ENCODE measurements around the gene ACOT13. TPM values are rescaled to one million over a fixed set of nuclear protein-coding genes. Genes with fewer than 3 reads are reported as not detected.
"Not testable (repeated sequence)": the region's sequence is repeated elsewhere in the genome, so short reads cannot be mapped to it uniquely, and the experiment has no call there.

Gene ACOT13
- total RNA-seq, 1 experiment from 2014 or later, result 8.4 TPM

DNA sequence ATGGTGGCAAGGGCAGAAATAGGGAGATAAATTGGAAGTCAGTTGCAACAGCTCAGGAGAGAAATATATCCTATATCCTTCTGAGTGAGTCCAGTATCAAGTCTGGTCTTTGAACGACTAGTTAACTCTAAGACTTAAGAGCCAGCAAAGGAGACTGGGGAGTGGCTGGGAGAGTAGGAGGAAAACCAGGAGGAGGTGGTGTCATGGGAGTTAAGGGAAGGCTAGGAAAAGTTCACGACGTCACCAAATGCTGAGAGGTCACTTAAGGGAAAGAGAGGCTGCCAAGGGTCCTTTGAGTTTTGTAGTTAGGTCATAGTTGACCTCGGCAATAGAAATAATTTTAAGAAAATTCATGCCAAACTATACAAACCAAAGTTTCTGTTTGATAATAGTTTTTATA is 25.1 kb downstream of the ACOT13 start:
- no peak for DNase-seq (ENCODE audit: low read depth)

DNA sequence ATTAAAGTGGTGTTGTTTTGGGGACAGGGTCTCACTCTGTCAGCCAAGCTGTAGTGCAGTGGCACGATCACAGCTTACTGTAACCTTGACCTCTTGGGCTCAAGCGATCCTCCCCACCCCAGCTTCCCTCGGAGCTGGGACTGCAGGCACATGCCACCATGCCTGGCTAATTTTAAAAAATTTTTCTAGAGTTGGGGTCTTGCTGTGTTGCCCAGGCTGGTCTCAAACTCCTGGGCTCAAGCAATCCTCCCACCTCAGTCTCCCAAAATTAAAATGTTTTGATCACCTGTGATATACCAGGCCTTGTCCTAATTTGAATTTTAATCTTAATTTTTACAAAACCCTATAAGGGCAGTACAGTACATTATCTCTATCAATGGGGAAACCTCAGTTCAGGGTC is 25.5 kb downstream of the ACOT13 start:
- no peak for DNase-seq (ENCODE audit: low read depth)

DNA sequence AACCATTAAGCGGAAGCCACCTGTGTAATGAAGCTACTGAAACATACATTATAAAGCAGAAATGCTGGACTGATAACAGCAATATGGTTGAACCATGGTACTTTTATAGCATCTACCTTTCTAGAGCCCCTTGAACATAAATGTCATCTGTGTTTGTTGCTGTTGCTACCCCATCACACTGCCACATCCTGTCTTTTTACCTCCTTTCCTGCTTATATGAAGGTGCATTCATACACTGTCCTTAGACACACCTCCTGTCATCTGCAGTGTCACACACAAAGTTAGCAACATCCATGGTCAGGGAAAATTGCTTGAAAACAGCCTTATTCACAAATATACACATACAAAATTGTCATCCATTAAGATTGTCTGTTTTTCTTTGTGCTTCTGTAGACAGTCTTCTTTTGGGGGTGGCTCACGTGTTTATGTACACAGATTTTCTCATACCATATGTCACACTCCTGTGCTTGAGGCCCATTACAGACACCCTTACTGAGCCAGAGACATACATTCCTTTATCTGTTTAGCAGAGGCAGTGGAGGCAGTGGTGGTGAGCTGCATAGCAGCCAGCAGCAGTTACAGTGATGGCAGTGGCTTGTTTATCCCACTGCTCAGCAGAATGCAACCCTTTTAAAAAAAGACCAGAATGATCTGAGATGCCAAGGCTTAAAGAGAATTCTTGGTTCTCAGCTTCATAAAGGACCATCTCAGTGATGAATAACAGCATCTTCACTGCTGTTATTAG is 26.1 kb downstream of the ACOT13 start:
- no peak for DNase-seq (ENCODE audit: low read depth)

DNA sequence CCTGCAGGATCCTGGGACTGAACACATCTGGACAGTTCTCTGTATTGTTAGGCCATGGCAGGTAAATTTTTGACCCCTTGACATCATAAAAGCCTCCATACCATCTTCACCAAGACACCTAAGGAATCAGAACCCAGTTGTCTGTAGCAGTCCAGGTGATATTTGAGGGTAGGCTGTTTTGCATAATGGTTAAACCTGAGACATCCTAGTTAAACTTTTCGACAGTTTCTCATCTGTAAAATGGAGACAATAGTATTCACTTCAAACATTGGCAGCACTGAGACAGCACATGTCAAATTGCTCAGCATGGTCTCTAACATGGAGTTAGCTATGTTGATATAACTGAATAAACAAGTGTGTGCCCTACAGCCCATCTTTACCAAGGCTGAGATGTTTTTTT is 27.3 kb downstream of the ACOT13 start:
- DNase-seq (ENCODE audit: low read depth), result no peak

DNA sequence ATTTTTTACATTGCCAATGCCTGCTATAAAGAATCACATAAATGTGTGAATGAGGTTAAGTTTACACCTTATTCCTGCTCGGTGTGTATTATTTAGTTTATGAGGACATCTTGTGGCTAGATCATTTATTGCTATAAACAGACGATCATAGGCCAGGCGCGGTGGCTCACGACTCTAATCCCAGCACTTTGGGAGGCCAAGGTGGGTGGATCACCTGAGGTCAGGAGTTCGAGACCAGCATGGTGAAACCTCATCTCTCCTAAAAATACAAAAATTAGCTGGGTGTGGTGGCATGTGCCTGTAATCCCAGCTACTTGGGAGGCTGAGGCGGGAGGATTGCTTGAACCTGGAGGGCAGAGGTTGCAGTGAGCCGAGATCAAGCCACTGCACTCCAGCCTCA is 28.8 kb downstream of the ACOT13 start:
- DNase-seq (ENCODE audit: low read depth), result peak; percentile 31

DNA sequence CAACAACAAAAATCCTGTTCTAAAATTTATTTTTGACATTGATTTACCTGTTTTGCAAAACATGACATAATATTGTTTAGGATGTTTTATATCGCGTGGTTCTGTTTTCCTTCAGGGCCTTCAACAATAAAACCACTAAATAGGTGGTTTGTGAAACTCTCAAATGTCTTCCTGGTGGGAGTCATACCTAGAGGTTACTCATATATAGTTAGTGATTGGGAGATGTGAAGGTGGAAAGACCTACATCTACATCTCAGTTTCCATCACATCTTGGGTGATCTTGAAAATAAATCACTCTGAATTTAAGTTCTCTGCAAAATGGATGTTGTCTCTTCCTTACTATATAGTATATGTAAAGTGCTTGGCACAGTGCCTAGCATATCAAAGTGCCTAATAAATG is 29.2 kb downstream of the ACOT13 start:
- no peak for DNase-seq (ENCODE audit: low read depth)

DNA sequence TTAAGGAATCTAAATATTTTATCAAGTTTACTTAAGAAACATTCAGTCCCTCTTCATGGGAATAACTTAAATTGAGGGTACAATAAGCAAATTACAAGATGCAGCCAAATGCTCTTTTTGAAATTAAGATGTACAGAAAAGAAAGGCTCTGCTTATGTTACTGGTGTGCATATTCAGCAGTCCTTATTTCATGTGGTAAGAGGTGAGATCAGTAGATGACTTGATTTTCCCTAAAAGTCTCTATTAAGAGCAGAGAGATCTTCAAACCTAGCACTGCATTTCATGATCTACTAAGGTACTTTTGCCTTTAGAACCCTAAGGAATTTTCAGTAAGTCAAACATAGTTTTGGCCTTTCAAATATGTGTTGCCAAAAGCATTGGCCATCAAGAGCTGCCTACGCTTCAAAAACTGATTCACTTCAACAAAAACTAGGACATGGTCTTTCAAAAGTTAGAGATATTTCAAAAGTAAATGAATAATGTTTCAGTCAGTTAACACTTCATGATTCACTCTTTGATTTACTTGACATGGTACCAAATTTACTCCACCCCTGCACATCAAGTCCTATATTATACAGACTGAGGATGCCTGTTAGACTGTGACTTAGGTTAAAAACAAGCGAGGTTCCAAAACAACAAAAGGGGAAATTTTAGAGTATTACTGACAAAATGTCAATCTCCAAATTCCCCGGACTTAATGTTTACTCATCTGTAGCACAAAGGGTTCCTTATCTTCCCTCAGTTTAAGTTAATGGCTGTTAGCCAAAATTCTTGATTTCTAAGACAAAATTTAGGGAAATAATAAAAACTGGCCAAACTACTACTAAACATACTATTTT is 32.9 kb downstream of the ACOT13 start:
- DNase-seq (ENCODE audit: low read depth), result no peak

DNA sequence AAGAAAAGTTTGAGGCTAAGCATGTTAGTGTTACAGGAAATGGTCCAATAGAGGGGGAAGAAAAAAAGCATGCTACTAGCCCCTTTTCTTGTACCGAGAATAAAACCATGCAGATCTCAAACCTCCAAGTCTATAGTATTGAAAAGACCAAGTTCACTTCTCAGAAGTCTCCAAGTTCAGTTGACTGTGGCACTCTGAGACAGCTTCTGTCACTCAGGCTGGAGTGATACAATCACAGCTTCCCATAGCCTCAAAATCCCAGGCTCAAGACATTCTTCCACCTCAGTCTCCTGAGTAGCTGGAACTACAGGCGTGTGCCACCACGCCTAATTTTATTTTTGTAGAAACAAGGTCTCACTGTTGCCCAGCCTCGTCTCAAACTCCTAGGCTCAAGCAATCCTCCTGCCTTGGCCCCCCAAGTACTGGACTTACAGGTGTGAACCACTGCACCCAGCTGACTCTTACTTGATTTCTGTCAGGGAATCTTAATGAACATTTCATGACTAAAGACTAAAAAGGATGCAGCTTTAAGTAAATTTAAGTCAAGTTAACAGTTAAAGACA is 35.9 kb downstream of the ACOT13 start:
- no peak for DNase-seq (ENCODE audit: low read depth)

DNA sequence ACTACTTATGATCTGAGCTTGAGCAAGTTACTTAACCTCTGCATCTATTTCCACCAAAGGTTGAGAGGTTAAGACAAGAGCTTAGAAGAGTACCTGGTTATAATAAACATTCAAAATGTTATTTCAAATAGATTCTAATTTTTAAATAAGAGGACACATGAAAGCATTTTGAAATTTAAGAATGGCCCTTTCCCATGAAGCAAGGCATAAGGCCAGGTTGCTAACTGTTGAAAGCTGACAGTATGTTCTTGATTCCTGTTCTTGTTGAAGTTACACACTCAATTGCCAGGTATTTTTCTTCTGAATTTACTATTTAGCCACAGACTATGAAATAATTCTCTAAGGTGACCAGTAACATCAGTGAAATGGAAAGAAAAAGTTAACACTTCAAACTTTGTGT is 37.6 kb downstream of the ACOT13 start:
- no peak for DNase-seq (ENCODE audit: low read depth)

DNA sequence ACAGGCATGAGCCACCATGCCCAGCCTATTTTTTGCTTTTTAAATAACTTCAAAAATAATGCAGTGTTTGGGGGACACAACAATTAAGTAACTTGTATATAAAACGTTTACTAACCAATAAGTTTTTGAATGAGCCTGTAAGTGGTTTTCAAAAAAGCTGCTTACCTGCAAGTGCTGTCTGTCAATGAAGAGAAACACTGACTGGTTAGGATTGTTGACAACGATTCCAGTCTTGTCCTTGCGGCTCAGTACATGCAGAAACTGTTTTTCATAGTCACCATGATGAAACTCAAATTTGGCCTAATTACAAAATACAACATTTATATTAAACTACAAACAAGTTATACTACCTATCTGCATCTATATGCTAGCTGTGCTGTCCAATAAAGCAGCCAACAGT is 41.7 kb downstream of the ACOT13 start:
- DNase-seq (ENCODE audit: low read depth), result no peak

DNA sequence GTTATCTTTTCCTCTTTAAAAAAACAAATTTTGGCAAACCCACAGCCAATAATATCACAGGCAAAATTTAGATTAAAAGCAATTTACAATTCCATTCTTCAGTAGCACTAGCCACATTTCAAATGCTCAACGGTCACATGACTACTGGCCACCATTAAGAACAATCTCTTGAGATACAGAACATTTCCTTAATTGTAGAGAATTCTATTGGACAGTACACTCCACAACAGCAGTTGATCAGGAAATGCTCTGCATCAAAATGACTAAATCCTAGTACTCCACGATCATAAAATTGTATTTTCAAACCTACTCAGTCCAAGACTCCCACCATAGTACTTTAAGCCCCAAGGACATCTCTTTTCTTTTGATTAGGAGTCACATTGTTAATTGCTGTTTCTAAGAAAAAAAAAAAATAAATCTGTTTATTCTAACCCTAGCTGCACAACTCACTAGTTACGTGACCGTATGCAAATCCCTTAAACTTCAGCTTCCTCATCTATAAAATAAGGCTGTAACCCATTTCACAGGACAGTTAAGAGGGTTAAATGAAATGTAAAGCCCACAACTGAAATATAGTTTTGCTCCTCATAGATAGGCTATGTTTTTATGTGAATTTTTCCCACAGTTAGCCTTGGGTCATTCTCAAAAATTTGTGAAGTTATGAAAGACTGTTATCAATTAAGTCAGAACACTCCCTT is 42.3 kb downstream of the ACOT13 start:
- DNase-seq (ENCODE audit: low read depth), result no peak

DNA sequence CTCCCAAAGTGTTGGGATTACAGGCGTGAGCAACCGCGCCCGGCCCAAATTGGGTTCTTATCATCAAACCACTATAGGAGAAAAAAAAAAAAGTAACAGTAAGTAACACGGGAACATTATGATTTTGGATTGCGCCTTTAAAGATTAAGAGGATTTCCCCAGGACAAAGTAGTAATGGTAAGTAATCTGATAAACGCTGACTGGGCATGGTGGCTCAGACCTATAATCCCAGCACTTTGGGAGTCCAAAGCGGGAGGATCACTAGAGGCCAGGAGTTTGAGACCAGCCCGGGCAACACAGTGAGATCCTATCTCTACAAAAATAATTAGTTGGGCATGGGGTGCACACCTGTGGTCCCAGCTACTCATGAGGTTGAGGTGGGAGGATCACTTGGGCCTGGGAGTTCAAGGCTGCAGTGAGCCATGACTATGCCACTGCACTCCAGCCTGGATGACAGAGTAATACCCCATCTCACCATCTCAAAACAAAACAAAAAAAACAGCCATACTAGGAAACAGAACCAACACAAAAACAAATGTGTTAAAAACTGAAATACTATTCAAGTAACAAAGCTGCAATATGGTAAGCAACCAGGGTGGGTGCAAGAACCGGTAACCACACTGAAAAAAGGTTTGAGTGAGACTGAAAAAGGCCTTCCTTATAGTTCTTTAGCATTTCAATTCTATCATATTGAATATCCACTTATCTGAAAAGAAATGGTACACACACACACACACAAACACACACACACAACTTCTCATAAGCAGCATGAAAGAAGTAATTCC is 43.8 kb downstream of the ACOT13 start:
- DNase-seq (ENCODE audit: low read depth), result no peak

DNA sequence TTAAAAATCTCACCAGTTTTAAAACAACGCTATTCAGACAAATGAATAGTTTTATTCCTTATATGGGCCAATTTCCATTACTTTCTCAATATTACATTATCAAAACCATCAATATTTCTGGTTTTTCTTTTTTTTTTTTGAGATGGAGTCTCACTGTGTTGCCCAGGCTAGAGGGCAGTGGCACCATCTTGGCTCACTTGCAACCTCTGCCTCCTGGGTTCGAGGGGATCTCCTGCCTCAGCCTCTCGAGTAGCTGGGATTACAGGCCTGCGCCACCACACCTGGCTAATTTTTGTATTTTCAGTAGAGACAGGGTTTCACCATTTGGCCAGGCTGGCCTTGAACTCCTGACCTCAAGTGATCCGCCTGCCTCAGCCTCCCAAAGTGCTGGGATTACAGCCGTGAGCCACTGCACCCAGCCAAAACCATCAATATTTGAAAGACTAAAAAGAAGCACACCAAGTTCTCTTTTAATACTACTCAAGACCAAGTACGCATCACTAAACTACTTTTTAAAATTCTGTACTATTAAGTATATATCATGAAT is 49.8 kb downstream of the ACOT13 start:
- not testable (repeated sequence) for DNase-seq (ENCODE audit: low read depth)

DNA sequence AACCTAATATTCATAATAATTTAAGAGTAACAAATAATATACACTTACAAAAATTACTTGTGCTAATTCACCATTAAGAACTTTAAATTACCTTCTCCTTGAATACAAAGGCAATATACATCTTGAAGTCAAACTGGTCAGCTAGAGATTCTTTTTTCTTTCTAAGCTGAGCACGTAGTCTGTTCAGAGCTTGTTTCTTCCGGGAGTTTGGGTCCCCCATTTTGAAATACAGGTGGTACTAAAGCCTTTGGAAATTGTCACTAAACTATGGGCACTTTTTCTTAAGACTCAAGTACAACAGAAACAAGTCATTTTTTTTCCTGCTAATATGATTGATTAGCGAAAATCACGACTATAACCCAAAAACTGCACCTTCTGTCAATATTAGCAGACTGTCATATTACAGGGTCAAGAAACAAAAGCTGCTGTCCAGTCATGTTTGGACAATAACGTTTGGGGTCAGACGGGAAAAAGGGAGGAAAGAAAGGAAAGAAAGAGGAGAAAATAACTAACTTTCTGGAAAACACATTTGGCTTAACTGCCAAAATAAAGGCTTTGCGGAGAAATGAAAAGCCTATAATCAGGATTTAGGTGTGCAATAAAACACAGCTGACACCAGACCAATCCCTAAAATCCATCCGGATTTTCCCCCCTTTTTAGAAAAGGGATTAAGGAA is 51.7 kb downstream of the ACOT13 start:
- DNase-seq (ENCODE audit: low read depth), result no peak

DNA sequence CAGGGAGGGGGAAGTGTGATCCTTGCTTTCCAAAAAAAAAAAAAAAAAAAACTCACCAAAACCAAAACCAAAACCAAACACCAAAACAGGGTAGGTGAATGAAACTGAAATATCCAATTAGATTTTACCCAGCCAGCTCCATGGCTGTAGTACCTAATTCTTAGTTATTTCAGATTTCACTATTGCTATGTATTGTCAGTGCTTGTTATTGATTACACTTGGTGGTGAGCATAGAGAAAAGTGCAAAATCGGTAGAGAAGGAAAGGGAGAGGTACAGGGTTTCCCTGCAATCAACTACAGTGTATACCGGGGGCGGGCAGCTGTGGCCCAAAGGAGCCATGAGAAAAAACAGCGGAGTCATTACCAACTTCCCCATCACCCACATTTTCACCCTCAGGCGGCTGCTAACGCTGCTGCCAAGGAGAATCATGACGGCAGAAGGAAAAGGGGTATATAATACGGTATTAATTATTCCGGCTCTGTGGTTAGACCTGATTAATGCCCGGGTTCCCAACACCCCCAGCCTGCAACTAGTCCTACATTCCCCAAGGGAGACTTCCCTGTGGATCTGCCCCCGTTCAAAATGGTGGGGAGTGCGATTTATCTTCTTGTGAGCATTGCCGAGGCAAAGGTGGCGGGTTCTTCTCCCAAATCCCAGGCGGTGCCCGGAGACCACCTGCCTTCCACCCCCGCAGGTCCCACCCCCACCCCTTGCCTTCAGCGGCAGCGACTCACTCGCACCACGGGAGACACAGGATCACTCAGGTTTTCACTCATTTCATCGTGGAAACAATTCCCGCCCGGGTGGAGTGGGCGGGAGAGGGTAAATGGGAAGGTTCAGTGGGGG is 52.5 kb downstream of the ACOT13 start, which contains the start of gene C6orf62:
TSS of gene C6orf62 (minus strand) at position 30 of the 847 bp plus-strand sequence. CDS start 486 bp downstream, outside the sequence.
- peak; percentile 27 for DNase-seq (ENCODE audit: low read depth)

DNA sequence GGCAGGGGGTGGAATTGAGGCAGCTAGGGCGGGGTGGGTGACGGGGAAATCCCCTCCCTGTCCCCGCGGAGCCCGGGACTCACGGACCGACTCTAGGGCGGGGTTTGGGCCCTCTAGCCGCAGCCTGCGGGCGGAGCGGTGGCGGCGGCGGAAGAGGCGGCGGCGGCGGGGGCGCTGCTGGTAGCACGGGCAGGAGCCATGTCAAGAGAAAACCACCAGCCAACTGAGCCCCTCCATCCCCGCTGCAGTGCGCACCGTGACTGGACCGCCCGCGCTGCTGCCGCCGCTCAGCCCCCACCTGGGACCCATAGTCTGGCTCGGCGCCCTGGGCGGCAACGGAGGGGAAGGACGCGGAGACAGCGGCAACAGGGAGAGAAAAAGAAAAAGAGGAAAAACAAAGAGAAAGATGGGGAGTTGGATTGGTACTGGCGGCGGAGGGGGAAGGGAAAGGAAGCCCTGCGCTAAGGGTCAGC is 53.3 kb downstream of the ACOT13 start:
- DNase-seq (ENCODE audit: low read depth), result peak; percentile 62

DNA sequence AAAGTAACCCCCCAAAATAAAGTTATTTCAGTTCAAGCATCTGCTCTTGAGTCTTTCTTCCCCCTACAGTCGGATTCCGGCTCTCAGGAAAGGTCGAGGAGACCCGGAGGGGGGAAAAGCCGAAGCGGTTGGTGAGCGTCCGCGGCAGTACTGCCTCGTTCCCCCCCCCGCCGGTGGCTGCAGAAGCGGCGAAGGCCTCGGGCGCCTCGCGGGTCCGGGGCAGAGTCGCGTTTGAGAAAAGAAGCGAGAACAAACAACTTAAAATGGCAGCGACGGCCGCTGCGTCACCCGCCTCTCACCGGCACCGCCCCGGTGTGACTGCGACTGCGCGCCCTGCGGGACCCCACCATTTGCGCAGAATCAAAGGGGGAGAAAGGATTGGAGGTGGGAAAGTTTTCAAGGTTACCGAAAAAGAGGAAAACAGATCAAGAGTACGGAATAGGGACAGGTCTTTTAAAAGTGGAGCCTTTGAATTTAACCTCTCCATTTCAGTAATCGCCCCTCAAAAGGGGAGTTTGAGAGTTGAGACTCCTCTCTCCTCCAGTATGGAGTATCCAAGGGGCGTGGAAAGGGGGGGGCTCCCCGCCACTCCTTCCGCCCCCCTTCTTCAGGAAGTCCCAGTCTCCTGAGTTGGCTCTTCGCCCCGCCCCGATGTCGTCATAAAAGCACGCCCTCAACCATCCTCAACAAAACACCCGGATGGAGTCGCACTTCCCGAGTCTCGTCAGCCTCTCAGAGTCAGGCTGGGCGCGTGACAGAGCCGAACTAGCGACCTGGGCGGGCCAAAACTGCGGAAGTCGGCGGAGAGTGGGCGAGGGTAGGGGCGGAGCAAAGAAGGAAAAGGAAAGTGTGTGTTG is 54.0 kb downstream of the ACOT13 start:
- DNase-seq (ENCODE audit: low read depth), result peak; percentile 100
